ENCODE measurements around the gene AKT1S1.

DNA sequence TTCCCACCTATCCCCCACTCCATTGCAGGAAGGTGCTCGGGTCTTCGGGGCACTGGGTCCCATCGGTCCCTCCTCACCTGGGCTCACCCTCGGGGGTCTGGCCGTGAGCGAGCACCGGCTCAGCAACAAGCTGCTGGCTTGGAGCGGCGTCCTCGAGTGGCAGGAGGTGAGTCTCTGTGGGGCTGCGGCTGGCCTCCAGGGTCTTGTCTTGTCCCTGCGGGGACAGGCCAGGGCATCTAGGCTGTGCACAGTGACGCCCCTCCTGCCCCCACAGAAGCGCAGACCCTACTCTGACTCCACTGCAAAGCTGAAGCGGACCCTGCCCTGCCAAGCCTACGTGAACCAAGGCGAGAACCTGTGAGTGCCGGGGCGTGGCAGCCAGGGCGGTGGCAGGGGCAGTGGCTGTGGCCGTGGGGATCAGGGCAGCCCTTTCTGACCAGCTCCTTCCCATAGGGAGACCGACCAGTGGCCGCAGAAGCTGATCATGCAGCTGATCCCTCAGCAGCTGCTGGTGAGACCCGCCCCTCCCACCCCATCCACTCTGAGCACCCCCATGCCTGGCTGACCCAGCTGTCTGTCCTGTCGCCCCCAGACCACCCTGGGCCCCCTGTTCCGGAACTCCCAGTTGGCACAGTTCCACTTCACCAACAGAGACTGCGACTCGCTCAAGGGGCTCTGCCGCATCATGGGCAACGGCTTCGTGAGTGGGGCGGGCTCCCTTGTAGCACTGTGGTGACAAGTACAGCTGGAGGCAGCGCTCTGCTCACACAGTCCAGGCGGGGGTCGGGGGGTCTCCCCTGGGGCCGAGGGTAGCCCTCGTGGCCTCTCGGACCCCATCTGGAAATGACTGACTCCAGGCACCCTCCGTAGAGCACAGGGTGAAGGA lies 22.5 kb downstream of the AKT1S1 start:
- no peak for TF ChIP-seq POLR2AphosphoS5 (IDR thresholded peaks at IDR 0.05; ENCODE audit: low read depth, low read length)
- no peak for TF ChIP-seq EZH2phosphoT487 (IDR thresholded peaks at IDR 0.05; ENCODE audit: borderline replicate concordance)
- TF ChIP-seq SP1 (IDR thresholded peaks at IDR 0.05; ENCODE audit: low read depth) = no peak
- no peak for TF ChIP-seq JUND (IDR thresholded peaks at IDR 0.05)
- TF ChIP-seq, protein P1, sequence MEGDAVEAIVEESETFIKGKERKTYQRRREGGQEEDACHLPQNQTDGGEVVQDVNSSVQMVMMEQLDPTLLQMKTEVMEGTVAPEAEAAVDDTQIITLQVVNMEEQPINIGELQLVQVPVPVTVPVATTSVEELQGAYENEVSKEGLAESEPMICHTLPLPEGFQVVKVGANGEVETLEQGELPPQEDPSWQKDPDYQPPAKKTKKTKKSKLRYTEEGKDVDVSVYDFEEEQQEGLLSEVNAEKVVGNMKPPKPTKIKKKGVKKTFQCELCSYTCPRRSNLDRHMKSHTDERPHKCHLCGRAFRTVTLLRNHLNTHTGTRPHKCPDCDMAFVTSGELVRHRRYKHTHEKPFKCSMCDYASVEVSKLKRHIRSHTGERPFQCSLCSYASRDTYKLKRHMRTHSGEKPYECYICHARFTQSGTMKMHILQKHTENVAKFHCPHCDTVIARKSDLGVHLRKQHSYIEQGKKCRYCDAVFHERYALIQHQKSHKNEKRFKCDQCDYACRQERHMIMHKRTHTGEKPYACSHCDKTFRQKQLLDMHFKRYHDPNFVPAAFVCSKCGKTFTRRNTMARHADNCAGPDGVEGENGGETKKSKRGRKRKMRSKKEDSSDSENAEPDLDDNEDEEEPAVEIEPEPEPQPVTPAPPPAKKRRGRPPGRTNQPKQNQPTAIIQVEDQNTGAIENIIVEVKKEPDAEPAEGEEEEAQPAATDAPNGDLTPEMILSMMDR (IDR thresholded peaks at IDR 0.05 in 2 of 3, conservative IDR thresholded peaks at IDR 0.05 in 1 of 3; ENCODE audit: borderline replicate concordance in 1 of 3, insufficient read depth in 1 of 3, low read depth in 2 of 3, low read length in 2 of 3) = no peak
- no peak for TF ChIP-seq RAD21 (IDR thresholded peaks at IDR 0.05; ENCODE audit: low read depth)
- TF ChIP-seq YY1 (IDR thresholded peaks at IDR 0.05; ENCODE audit: extremely low read depth, insufficient replicate concordance, low read depth, low read length) = no peak
